ENCODE data around the gene ASIC2.

The ASIC2 gene

DNA sequence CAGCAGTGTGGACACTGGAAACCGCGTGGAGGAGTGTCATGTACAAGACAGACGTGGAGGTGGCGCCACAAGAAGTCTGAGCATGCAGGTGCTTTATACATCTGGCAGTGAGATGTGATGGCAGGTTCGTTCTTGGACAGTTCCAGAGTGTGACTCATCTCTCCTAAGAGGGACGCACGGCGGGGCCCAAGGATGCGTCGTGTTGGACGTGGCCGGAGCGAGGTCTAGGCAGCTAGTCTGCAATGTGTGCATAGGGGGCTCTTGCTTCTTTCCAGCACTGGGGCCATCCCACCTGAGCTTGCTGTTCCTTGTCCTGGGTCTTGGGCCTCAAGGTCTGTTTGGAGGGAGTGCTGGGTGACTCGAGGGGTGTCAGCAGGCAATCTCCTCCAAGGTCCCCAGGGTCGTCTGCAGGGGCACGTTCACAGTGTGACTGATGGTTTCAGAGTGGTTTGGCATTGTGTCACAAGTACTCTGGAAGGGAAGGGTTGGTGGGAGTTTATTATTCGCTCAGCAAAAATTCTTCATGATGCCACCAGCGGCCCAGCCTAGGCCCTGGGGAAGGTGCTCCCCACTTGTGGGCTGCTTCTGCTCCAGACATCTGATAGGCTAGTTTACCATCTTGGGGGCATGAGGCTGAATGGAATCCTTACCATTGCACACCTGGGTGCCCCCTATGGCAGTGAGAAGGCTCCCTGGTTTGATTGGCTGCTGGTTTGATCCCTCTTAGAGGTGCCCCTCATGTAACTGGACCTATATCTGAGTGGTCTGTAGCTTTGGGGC, 279.3 kb downstream of the ASIC2 start:
- Histone ChIP-seq H3K9ac (ENCODE audit: low read length) (no peak overlapping the region), H3K4me1 (ENCODE audit: control insufficient read depth, insufficient read depth, low read length) (peaks cover 2% of the 10 kb centered on the region), H3K4me3 (ENCODE audit: low read length) (no peak overlapping the region), H3K9me3 (ENCODE audit: control insufficient read depth, low read length) (no peaks in the 10 kb centered on the region), H3K27me3 (replicated peaks; ENCODE audit: control insufficient read depth, insufficient read depth, low read length) (peaks cover 27% of the 10 kb centered on the region), H3K36me3 (ENCODE audit: control insufficient read depth, insufficient read depth, low read length, severe bottlenecking) (no peaks in the 10 kb centered on the region)
- no peak for DNase-seq (ENCODE audit: low read depth)

GRCh38 chr17:33012522-33013033, 280.5 kb downstream of the ASIC2 start:
- Histone ChIP-seq H3K4me3 (ENCODE audit: low read length) (no peak overlapping the region), H3K27me3 (replicated peaks; ENCODE audit: control insufficient read depth, insufficient read depth, low read length) (peaks cover 15% of the 10 kb centered on the region), H3K9me3 (ENCODE audit: control insufficient read depth, low read length) (no peaks in the 10 kb centered on the region), H3K4me1 (ENCODE audit: control insufficient read depth, insufficient read depth, low read length) (peaks cover 2% of the 10 kb centered on the region), H3K9ac (ENCODE audit: low read length) (no peak overlapping the region), H3K36me3 (ENCODE audit: control insufficient read depth, insufficient read depth, low read length, severe bottlenecking) (no peaks in the 10 kb centered on the region)
- DNase-seq (ENCODE audit: low read depth), result peak; percentile 94

DNA sequence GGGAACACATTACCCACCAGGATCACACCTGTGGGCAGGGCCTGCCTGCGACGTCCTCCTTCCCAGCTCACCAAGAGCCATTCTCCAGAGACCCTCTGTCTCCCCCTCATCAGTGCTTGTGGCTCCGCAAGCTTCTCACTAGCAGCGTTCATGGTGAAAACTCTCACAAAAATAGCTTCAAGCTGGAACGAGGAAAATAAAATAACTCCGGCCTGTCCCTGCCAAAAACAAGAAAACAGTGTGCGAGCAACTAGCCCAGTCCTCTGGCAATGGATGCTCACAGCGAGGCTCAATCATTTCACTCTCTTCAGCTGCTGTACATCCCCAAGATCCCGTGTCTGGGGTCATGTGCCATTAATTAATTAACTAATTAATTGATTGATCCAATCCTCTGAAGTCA, 283.5 kb downstream of the ASIC2 start:
- H3K36me3 ChIP-seq (ENCODE audit: control insufficient read depth, insufficient read depth, low read length, severe bottlenecking), result no peaks in the 10 kb centered on the region
- H3K4me3 ChIP-seq (ENCODE audit: low read length), result no peak overlapping the region
- no peaks in the 10 kb centered on the region for H3K9me3 ChIP-seq (ENCODE audit: control insufficient read depth, low read length)
- no peak for DNase-seq (ENCODE audit: low read depth)
- H3K27me3 ChIP-seq (replicated peaks; ENCODE audit: control insufficient read depth, insufficient read depth, low read length), result peaks cover 10% of the 10 kb centered on the region
- no peak overlapping the region for H3K9ac ChIP-seq (ENCODE audit: low read length)
- peaks cover 2% of the 10 kb centered on the region for H3K4me1 ChIP-seq (ENCODE audit: control insufficient read depth, insufficient read depth, low read length)

- Histone ChIP-seq H3K27me3 (replicated peaks; ENCODE audit: control insufficient read depth, insufficient read depth, low read length) (peaks cover 10% of the 10 kb centered on the region), H3K4me3 (ENCODE audit: low read length) (no peak overlapping the region), H3K9ac (ENCODE audit: low read length) (no peak overlapping the region), H3K36me3 (ENCODE audit: control insufficient read depth, insufficient read depth, low read length, severe bottlenecking) (no peaks in the 10 kb centered on the region), H3K9me3 (ENCODE audit: control insufficient read depth, low read length) (no peaks in the 10 kb centered on the region), H3K4me1 (ENCODE audit: control insufficient read depth, insufficient read depth, low read length) (no peaks in the 10 kb centered on the region)
- DNase-seq (ENCODE audit: low read depth), result no peak
Observed at GRCh38 chr17:33007186-33007585, 285.9 kb downstream of the ASIC2 start.

DNA sequence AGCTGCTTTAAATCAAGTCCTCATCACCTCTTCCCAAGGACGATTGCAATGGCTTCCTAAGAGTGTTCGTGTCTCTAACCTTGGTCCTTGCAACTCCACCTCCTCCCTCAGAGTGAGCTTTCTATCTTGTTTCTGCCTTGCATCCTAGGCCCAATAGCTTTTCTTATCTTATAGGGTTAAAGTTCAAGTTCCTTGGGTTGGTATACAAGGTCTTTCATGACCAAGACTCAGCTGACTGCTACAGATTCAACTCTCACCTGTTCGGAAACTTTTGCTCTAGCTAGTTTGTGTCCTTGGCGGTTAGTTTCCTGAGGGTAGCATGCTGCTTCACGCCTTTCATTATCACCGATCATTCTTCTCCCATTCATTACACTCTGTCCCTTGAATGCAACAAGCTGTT, 290.8 kb downstream of the ASIC2 start:
- Histone ChIP-seq H3K9me3 (ENCODE audit: control insufficient read depth, low read length) (no peaks in the 10 kb centered on the region), H3K4me3 (ENCODE audit: low read length) (no peak overlapping the region), H3K9ac (ENCODE audit: low read length) (no peak overlapping the region), H3K36me3 (ENCODE audit: control insufficient read depth, insufficient read depth, low read length, severe bottlenecking) (no peaks in the 10 kb centered on the region), H3K27me3 (replicated peaks; ENCODE audit: control insufficient read depth, insufficient read depth, low read length) (peaks cover 13% of the 10 kb centered on the region), H3K4me1 (ENCODE audit: control insufficient read depth, insufficient read depth, low read length) (peaks cover 11% of the 10 kb centered on the region)
- no peak for DNase-seq (ENCODE audit: low read depth)

DNA sequence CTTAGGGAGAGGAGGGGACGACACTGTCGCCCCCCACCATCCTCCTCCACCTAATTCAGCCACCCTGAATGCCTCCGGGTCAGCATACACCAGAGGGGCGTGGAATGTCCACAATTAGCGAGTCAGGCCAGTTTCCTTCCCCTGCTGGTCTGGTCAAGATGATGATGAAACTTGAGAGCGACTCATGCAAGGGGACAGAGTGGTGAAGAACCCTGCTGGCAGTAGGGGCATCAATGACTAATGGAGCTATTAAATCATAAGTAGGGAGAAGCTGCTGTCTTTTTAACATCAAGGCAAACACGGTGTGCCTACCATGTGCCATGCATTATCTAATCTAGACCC, 294.2 kb downstream of the ASIC2 start:
- Histone ChIP-seq H3K9me3 (ENCODE audit: control insufficient read depth, low read length) (no peaks in the 10 kb centered on the region), H3K4me1 (ENCODE audit: control insufficient read depth, insufficient read depth, low read length) (peaks cover 11% of the 10 kb centered on the region), H3K9ac (ENCODE audit: low read length) (no peak overlapping the region), H3K27me3 (replicated peaks; ENCODE audit: control insufficient read depth, insufficient read depth, low read length) (peaks cover 34% of the 10 kb centered on the region), H3K36me3 (ENCODE audit: control insufficient read depth, insufficient read depth, low read length, severe bottlenecking) (no peaks in the 10 kb centered on the region), H3K4me3 (ENCODE audit: low read length) (peak overlapping the region; percentile 60)
- DNase-seq (ENCODE audit: low read depth), result peak; percentile 36

DNA sequence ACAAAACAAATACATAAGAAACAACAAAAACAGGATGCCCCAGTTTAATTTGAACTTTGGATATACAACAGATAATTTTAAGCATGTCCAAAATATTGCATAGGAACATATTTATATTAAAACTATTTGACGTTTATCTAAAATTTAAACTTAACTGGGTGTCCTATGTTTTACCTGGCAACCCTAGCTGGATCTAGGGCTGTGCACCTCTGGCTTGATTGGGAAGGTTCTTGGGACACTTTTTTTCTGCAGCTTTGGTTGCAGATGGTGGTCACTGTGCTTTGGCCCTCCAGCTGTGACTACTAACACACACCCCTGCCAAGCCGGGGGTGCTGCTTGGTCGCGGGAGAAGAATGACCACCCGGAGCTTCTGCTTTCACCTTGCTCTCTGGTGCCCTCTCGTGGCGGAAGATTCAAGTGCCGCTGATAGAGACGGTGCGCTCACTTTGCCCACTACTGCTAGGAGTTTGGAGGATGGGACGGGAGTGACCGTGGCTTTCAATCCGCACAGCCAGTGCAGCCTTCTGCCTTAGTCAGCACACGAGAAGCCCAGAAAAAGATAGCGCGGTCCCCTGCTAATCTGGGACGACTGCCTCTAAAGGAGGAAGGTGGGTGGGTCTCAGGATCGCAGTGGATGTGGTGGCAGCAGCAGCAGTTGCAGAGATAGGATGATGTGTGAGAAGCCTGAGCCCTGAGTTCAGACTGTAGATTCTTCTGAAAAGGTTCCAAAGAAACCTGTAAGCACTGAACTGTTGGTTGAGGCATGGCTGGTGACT, 294.8 kb downstream of the ASIC2 start:
- H3K4me1 ChIP-seq (ENCODE audit: control insufficient read depth, insufficient read depth, low read length), result peaks cover 11% of the 10 kb centered on the region
- H3K9ac ChIP-seq (ENCODE audit: low read length), result no peak overlapping the region
- peak; percentile 90 for DNase-seq (ENCODE audit: low read depth)
- H3K4me3 ChIP-seq (ENCODE audit: low read length), result peak overlapping the region; percentile 60
- H3K36me3 ChIP-seq (ENCODE audit: control insufficient read depth, insufficient read depth, low read length, severe bottlenecking), result no peaks in the 10 kb centered on the region
- H3K27me3 ChIP-seq (replicated peaks; ENCODE audit: control insufficient read depth, insufficient read depth, low read length), result peaks cover 40% of the 10 kb centered on the region
- no peaks in the 10 kb centered on the region for H3K9me3 ChIP-seq (ENCODE audit: control insufficient read depth, low read length)

DNA sequence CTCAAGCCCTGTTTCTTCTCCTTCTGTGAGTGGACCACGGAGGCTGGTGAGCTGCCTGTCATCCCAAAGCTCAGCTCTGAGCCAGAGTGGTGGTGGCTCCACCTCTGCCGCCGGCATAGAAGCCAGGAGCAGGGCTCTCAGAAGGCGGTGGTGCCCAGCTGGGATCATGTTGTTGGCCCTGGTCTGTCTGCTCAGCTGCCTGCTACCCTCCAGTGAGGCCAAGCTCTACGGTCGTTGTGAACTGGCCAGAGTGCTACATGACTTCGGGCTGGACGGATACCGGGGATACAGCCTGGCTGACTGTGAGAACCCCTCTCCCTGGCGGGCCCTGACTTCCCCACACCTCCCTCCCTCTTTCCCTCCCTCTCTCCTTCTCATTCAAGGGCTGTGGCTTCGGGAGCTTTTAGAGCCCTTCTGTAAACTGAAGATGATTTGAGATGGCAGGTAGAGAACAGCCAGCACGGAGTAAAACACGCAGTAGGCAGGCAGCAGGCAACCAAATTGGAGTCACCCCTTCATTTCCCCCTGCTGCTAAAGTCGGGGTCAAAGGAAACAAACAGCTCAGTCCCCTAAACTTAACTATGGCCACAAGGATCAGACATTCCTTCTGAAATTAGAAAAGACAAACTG, 297.6 kb downstream of the ASIC2 start:
- DNase-seq (ENCODE audit: low read depth), result no peak

DNA sequence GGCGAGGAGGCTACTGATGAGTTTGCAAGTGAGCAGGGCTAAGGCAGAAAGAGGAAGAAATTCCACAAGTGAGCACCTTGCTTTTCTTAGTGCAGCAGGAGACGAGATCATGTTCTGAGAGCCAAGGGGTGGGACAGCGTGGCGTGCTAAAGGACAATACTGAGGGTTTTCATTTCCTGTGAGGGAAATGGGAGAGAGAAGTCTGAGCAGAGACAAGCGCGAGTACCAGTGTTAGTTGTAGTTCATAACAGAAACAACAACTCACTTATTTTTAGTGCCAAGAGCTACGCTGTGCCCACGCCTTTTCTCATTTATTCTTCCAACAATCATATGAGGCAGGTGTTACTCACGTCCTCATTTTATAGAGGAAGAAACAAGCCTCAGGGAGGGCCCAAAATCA, 299.1 kb downstream of the ASIC2 start:
- no peak overlapping the region for H3K4me3 ChIP-seq (ENCODE audit: low read length)
- H3K9me3 ChIP-seq (ENCODE audit: control insufficient read depth, low read length), result peaks cover 5% of the 10 kb centered on the region
- peaks cover 9% of the 10 kb centered on the region for H3K4me1 ChIP-seq (ENCODE audit: control insufficient read depth, insufficient read depth, low read length)
- DNase-seq (ENCODE audit: low read depth), result no peak
- H3K9ac ChIP-seq (ENCODE audit: low read length), result no peak overlapping the region
- H3K36me3 ChIP-seq (ENCODE audit: control insufficient read depth, insufficient read depth, low read length, severe bottlenecking), result no peaks in the 10 kb centered on the region
- peaks cover 64% of the 10 kb centered on the region for H3K27me3 ChIP-seq (replicated peaks; ENCODE audit: control insufficient read depth, insufficient read depth, low read length)

More for the DNA sequence above, 297.6 kb downstream of the ASIC2 start:
- peaks cover 4% of the 10 kb centered on the region for H3K9me3 ChIP-seq (ENCODE audit: control insufficient read depth, low read length)
- H3K9ac ChIP-seq (ENCODE audit: low read length), result no peak overlapping the region
- H3K4me3 ChIP-seq (ENCODE audit: low read length), result no peak overlapping the region
- H3K36me3 ChIP-seq (ENCODE audit: control insufficient read depth, insufficient read depth, low read length, severe bottlenecking), result no peaks in the 10 kb centered on the region
- H3K4me1 ChIP-seq (ENCODE audit: control insufficient read depth, insufficient read depth, low read length), result peaks cover 11% of the 10 kb centered on the region
- peaks cover 58% of the 10 kb centered on the region for H3K27me3 ChIP-seq (replicated peaks; ENCODE audit: control insufficient read depth, insufficient read depth, low read length)

DNA sequence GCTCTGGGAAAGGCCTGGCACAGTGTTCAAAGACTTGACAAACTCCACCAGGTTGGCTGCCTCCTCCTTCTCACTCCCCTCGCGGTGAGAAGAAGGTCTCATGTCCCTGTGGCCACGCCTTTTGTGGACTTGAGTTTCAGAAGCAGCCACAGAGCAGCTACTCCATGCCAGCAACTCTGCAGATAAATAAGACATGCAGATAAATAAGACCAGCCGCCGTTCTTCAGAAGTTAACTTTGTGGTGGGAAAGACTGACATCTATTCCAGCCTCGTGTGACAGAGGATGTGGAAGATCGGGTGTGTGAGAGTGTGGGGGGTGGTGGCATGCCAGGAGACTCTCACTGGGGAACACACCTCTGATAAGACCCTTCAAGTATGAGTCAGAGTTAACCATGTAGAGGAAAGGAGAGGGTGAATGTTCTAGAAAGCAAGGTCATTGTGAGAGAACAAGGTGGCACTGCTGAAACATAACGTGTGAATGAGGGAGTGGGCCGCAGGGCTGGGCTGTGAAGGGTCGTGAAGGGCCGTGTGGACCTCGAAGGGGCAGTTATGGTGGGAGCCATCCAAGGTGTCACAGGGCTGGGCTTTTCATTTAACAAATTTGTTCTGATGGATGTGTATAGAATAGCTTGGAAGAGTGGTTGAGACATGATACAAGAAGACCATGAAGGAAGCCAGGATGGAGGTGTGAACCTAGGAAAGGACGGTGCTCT, 300.6 kb downstream of the ASIC2 start:
- Histone ChIP-seq H3K4me3 (ENCODE audit: low read length) (no peak overlapping the region), H3K36me3 (ENCODE audit: control insufficient read depth, insufficient read depth, low read length, severe bottlenecking) (no peaks in the 10 kb centered on the region), H3K4me1 (ENCODE audit: control insufficient read depth, insufficient read depth, low read length) (no peaks in the 10 kb centered on the region), H3K9me3 (ENCODE audit: control insufficient read depth, low read length) (peaks cover 18% of the 10 kb centered on the region), H3K27me3 (replicated peaks; ENCODE audit: control insufficient read depth, insufficient read depth, low read length) (peaks cover 66% of the 10 kb centered on the region), H3K9ac (ENCODE audit: low read length) (no peak overlapping the region)
- DNase-seq (ENCODE audit: low read depth), result no peak

Data from adipocyte (in vitro differentiated cells).